Liver (tissue), 9 donors: Measurements from ENCODE around the gene LINC00305. TPM values are rescaled to one million over a fixed set of nuclear protein-coding genes. Genes with fewer than 3 reads are reported as not detected.

ENCODE experiments used
- DNase-seq: peaks from one replicate; pipeline ENCODE4 v3.0.0-alpha.2; 2017; ENCODE audit warnings: low spot score
- H3K27ac ChIP-seq, 2 donors: one replicate each; pipeline ENCODE4 v1.7.0; 2013; ENCODE audit warnings: inconsistent platforms in 2 of 2, low read length in 2 of 2, control low read depth in 1 of 2, low read depth in 1 of 2, mild to moderate bottlenecking in 1 of 2
- H3K27me3 ChIP-seq, 4 donors: one replicate each; pipeline versions ENCODE4 v1.6.1 to v1.7.0; 2013; ENCODE audit warnings: low read length in 3 of 4, inconsistent platforms in 1 of 4, mild to moderate bottlenecking in 1 of 4, moderate library complexity in 1 of 4; ENCODE audit not compliant: control insufficient read depth in 4 of 4, insufficient read depth in 4 of 4
- H3K36me3 ChIP-seq, 4 donors: one replicate each; pipeline versions ENCODE4 v1.6.1 to v1.7.0; 2013; ENCODE audit warnings: low read length in 3 of 4, mild to moderate bottlenecking in 3 of 4, low read depth in 1 of 4, moderate library complexity in 1 of 4; ENCODE audit not compliant: control insufficient read depth in 4 of 4, insufficient read depth in 3 of 4
- H3K4me1 ChIP-seq, 4 donors: one replicate each; pipeline versions ENCODE4 v1.6.1 to v1.7.0; 2013; ENCODE audit warnings: low read length in 3 of 4, mild to moderate bottlenecking in 3 of 4, moderate library complexity in 1 of 4; ENCODE audit not compliant: control insufficient read depth in 4 of 4, insufficient read depth in 4 of 4
- H3K4me3 ChIP-seq, 3 donors: one replicate each; pipeline versions ENCODE4 v1.6.1 to v1.7.0; 2013; ENCODE audit warnings: low read length in 3 of 3, control low read depth in 1 of 3, low read depth in 1 of 3, mild to moderate bottlenecking in 1 of 3
- H3K9ac ChIP-seq, 2 donors: one replicate each; pipeline ENCODE4 v1.7.0; 2013; ENCODE audit warnings: low read length in 2 of 2, mild to moderate bottlenecking in 2 of 2, moderate library complexity in 2 of 2, control low read depth in 1 of 2, low read depth in 1 of 2
- H3K9me3 ChIP-seq, 4 donors: one replicate each; pipeline versions ENCODE4 v1.6.1 to v1.7.0; 2013; ENCODE audit warnings: low read length in 3 of 4; ENCODE audit not compliant: control insufficient read depth in 4 of 4
- ATF3 ChIP-seq: IDR thresholded peaks from 2 replicates; pipeline ENCODE4 v1.6.1; 2016; ENCODE audit warnings: antibody characterized with exemption
- CTCF ChIP-seq: fragments of 150-350 bp; IDR thresholded peaks from 2 replicates; pipeline ENCODE4 v1.5.1; 2017; ENCODE audit warnings: improper control_type of control experiment, low read depth, low read length; ENCODE audit not compliant: missing input control
- EGR1 ChIP-seq, 2 donors: IDR thresholded peaks; 2 replicates each; pipeline ENCODE4 v1.6.1; 2016 to 2018; ENCODE audit warnings: antibody characterized with exemption in 2 of 2, low read depth in 2 of 2
- FOXA1 ChIP-seq: IDR thresholded peaks from 2 replicates; pipeline ENCODE4 v1.6.1; 2016; ENCODE audit warnings: antibody characterized with exemption
- FOXA2 ChIP-seq: IDR thresholded peaks from 2 replicates; pipeline ENCODE4 v1.6.1; 2016; ENCODE audit warnings: antibody characterized with exemption
- GABPA ChIP-seq, 2 donors: IDR thresholded peaks in 1 of 2; conservative IDR thresholded peaks in 1 of 2; 2 replicates each; pipeline ENCODE4 v1.6.1; 2016; ENCODE audit warnings: antibody characterized with exemption in 2 of 2, mild to moderate bottlenecking in 1 of 2, moderate library complexity in 1 of 2
- HNF4A ChIP-seq, 2 donors: conservative IDR thresholded peaks; 2 replicates each; pipeline ENCODE4 v1.6.1; 2016; ENCODE audit warnings: antibody characterized with exemption in 2 of 2, mild to moderate bottlenecking in 2 of 2
- HNF4G ChIP-seq: IDR thresholded peaks from 2 replicates; pipeline ENCODE4 v1.6.1; 2016; ENCODE audit warnings: antibody characterized with exemption
- JUND ChIP-seq, 2 donors: IDR thresholded peaks; 2 replicates each; pipeline ENCODE4 v1.6.1; 2016; ENCODE audit warnings: antibody characterized with exemption in 2 of 2
- MAX ChIP-seq: IDR thresholded peaks from 2 replicates; pipeline ENCODE4 v1.6.1; 2016; ENCODE audit warnings: antibody characterized with exemption
- NR2F2 ChIP-seq: IDR thresholded peaks from 2 replicates; pipeline ENCODE4 v1.6.1; 2016; ENCODE audit warnings: antibody characterized with exemption
- RAD21 ChIP-seq, 2 donors: IDR thresholded peaks; 2 replicates each; pipeline ENCODE4 v1.6.1; 2016; ENCODE audit warnings: antibody characterized with exemption in 2 of 2, mild to moderate bottlenecking in 2 of 2
- REST ChIP-seq: IDR thresholded peaks from 2 replicates; pipeline ENCODE4 v1.6.1; 2016; ENCODE audit warnings: antibody characterized with exemption, mild to moderate bottlenecking
- RXRA ChIP-seq, 2 donors: IDR thresholded peaks; 2 replicates each; pipeline ENCODE4 v1.6.1; 2017 to 2018; ENCODE audit warnings: antibody characterized with exemption in 2 of 2, mild to moderate bottlenecking in 1 of 2
- SP1 ChIP-seq: IDR thresholded peaks from 2 replicates; pipeline ENCODE4 v1.6.1; 2018; ENCODE audit warnings: antibody characterized with exemption, mild to moderate bottlenecking
- TAF1 ChIP-seq: conservative IDR thresholded peaks from 2 replicates; pipeline ENCODE4 v1.6.1; 2016; ENCODE audit warnings: antibody characterized with exemption, mild to moderate bottlenecking
- YY1 ChIP-seq: IDR thresholded peaks from 2 replicates; pipeline ENCODE4 v1.6.1; 2016; ENCODE audit warnings: antibody characterized with exemption, mild to moderate bottlenecking
- ZBTB33 ChIP-seq: IDR thresholded peaks from 2 replicates; pipeline ENCODE4 v1.6.1; 2016; ENCODE audit warnings: antibody characterized with exemption
- WGBS: extraction: QIAGEN DNeasy Blood & Tissue Kit; methylation state at CpG from one replicate; pipeline ENCODE4 v1.1.7; 2013; 5-methylcytosine and 5-hydroxymethylcytosine counted together
- polyA plus RNA-seq, 2 donors: library from polyadenylated mRNA; stranded (reverse) in 1 of 2; unstranded in 1 of 2; fragments of 200-250 nt in 1 of 2; fragments of >200 nt in 1 of 2; fragmentation: Nextera tagmentation in 1 of 2; extraction: Ambion mirVana in 1 of 2; gene quantifications; one replicate each; pipeline versions ENCODE4 v1.2.1 to v1.2.3, GENCODE V29; 2013 to 2015
- total RNA-seq, 2 donors: library from RNA; depleted of rRNA; stranded (reverse); fragments of >200 nt; gene quantifications; one replicate each; pipeline ENCODE4 v1.2.3, GENCODE V29; 2014
- donor health status: healthy.
- donor health status: healthy.
- donor health status: healthy.
- donor health status: healthy.
- donor health status: healthy.

Gene LINC00305
- total and polyA plus RNA-seq, 4 donors: 0.84 TPM; not detected in 3

GRCh38 chr18:64111950-64112349, 36.9 kb downstream of the LINC00305 start:
- Histone ChIP-seq H3K27ac (no peak overlapping the region), H3K4me1 (no peaks in the 10 kb centered on the region), H3K9ac (no peak overlapping the region), H3K27me3 (peaks cover 0 to 3% (median 0%) of the 10 kb centered on the region in 4 donors), H3K36me3 (no peaks in the 10 kb centered on the region), H3K4me3 (no peak overlapping the region), H3K9me3 (no peaks in the 10 kb centered on the region)
- no peak for TF ChIP-seq HNF4A (conservative IDR thresholded peaks at IDR 0.05)
- TF ChIP-seq ZBTB33: no peak
- no peak for TF ChIP-seq YY1
- no peak for TF ChIP-seq RAD21 (IDR thresholded peaks at IDR 0.05)
- TF ChIP-seq ATF3: no peak
- TF ChIP-seq EGR1 (IDR thresholded peaks at IDR 0.05; ENCODE audit: low read depth in 2 of 2): no peak
- WGBS: 77% methylated on average over 9 of the region's 9 CpGs
- no peak for DNase-seq

- TF ChIP-seq YY1 (no peak), RAD21 (IDR thresholded peaks at IDR 0.05) (no peak), HNF4G (no peak), FOXA1 (no peak), TAF1 (no peak), ATF3 (no peak), FOXA2 (no peak), RXRA (IDR thresholded peaks at IDR 0.05) (no peak), EGR1 (IDR thresholded peaks at IDR 0.05; ENCODE audit: low read depth in 2 of 2) (no peak), MAX (no peak), REST (no peak), ZBTB33 (no peak), SP1 (no peak), JUND (IDR thresholded peaks at IDR 0.05) (no peak), HNF4A (conservative IDR thresholded peaks at IDR 0.05) (no peak), CTCF (no peak), GABPA (IDR thresholded peaks at IDR 0.05 in 1 of 2, conservative IDR thresholded peaks at IDR 0.05 in 1 of 2) (no peak), NR2F2 (no peak)
- Histone ChIP-seq H3K4me1 (no peaks in the 10 kb centered on the region), H3K4me3 (no peak overlapping the region), H3K36me3 (no peaks in the 10 kb centered on the region), H3K27me3 (peaks cover 0 to 3% (median 0%) of the 10 kb centered on the region in 4 donors), H3K9ac (no peak overlapping the region), H3K9me3 (no peaks in the 10 kb centered on the region), H3K27ac (no peak overlapping the region)
- no peak for DNase-seq
- 57% methylated on average over 7 of the region's 7 CpGs for WGBS
These were observed 38.0 kb downstream of the LINC00305 start for GRCh38 chr18:64110692-64111480.
